HepG2 (cell line): ENCODE results near the gene BBC3.

Source experiments
- CTCF ChIP-seq: sonication (generic); formaldehyde crosslinking; IDR thresholded peaks from 2 replicates; pipeline ENCODE4 v1.5.0; 2020; ENCODE audit warnings: mild to moderate bottlenecking, missing genetic modification reagents, moderate library complexity
- EZH2 ChIP-seq: conservative IDR thresholded peaks from 2 replicates; pipeline ENCODE4 v1.6.1; 2012; ENCODE audit warnings: mild to moderate bottlenecking, low read depth, low read length, moderate library complexity
- NFIC ChIP-seq: IDR thresholded peaks from 2 replicates; pipeline ENCODE4 v1.6.1; 2012; ENCODE audit warnings: mild to moderate bottlenecking, low read length, inconsistent platforms
- POLR2A ChIP-seq, 2 experiments: IDR thresholded peaks; 2 replicates each; pipeline ENCODE4 v1.6.1; 2011; ENCODE audit warnings: low read depth in 2 of 2, low read length in 2 of 2, mild to moderate bottlenecking in 1 of 2, moderate library complexity in 1 of 2; ENCODE audit not compliant: insufficient read depth in 1 of 2
- ZNF274 ChIP-seq: sonication (generic); formaldehyde crosslinking; IDR thresholded peaks from 2 replicates; pipeline ENCODE4 v1.5.1; 2020; ENCODE audit warnings: mild to moderate bottlenecking, missing genetic modification reagents
- ZNF512B ChIP-seq: sonication (generic); formaldehyde crosslinking; IDR thresholded peaks from 2 replicates; pipeline ENCODE4 v1.5.1; 2020; ENCODE audit warnings: missing genetic modification reagents, mild to moderate bottlenecking, borderline replicate concordance

GRCh38 chr19:47176071-47176626 lies 54.9 kb downstream of the BBC3 start:
- TF ChIP-seq ZNF512B (CRISPR knock-in tag): no peak
- no peak for TF ChIP-seq NFIC
- no peak for TF ChIP-seq ZNF274 (CRISPR knock-in tag)
- no peak for TF ChIP-seq POLR2A (IDR thresholded peaks at IDR 0.05; ENCODE audit: insufficient read depth in 1 of 2, low read depth in 2 of 2, low read length in 2 of 2)
- TF ChIP-seq CTCF (CRISPR knock-in tag): no peak
- no peak for TF ChIP-seq EZH2
